ENCODE measurements around the gene ZNF407.

ZNF407 gene

DNA sequence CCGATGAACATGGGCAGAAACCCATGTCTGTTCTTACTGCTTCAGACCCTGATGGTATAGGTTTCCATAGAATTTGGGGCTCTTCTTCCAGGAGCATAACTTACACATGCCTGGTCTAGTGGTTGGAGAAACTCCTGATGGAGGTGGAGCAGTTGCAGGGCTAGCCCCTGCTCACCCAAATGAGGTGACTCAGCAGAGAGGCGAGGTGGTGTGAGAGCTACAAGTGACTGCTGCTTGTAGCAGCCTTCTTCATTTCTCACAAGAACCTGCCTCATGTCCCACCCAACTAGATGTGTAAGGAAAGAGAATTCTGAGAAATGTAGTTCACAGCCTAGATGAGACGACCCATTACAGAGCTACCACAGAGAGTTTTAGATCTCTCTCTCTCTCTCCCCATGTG lies 105.3 kb downstream of the ZNF407 start:
- H3K27ac ChIP-seq (ENCODE audit: extremely low read depth, low read depth, low read length): no peak overlapping the region
- POLR2A ChIA-PET: no interaction called here
- CTCF ChIA-PET: no interaction called here
- 0 out of 2 replicates have a peak, but pooled peaks cover 5% of the 10 kb centered on the region for H3K4me1 ChIP-seq (ENCODE audit: control insufficient read depth, insufficient read depth, low read length)
- H3K4me3 ChIP-seq (ENCODE audit: low read depth, low read length): no peak overlapping the region
- TF ChIP-seq, protein P1, sequence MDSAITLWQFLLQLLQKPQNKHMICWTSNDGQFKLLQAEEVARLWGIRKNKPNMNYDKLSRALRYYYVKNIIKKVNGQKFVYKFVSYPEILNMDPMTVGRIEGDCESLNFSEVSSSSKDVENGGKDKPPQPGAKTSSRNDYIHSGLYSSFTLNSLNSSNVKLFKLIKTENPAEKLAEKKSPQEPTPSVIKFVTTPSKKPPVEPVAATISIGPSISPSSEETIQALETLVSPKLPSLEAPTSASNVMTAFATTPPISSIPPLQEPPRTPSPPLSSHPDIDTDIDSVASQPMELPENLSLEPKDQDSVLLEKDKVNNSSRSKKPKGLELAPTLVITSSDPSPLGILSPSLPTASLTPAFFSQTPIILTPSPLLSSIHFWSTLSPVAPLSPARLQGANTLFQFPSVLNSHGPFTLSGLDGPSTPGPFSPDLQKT (IDR thresholded peaks at IDR 0.05; ENCODE audit: borderline replicate concordance, low read depth, low read length): no peak
- TF ChIP-seq KLF1 (tag by site-specific recombination; IDR thresholded peaks at IDR 0.05) (no peak), GLI2 (tag by site-specific recombination; IDR thresholded peaks at IDR 0.05; ENCODE audit: borderline replicate concordance, low read depth) (no peak)
- TF ChIP-seq, protein P2, sequence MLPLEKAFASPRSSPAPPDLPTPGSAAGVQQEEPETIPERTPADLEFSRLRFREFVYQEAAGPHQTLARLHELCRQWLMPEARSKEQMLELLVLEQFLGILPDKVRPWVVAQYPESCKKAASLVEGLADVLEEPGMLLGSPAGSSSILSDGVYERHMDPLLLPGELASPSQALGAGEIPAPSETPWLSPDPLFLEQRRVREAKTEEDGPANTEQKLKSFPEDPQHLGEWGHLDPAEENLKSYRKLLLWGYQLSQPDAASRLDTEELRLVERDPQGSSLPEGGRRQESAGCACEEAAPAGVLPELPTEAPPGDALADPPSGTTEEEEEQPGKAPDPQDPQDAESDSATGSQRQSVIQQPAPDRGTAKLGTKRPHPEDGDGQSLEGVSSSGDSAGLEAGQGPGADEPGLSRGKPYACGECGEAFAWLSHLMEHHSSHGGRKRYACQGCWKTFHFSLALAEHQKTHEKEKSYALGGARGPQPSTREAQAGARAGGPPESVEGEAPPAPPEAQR (tag by site-specific recombination; IDR thresholded peaks at IDR 0.05): no peak
- TF ChIP-seq, protein P3, sequence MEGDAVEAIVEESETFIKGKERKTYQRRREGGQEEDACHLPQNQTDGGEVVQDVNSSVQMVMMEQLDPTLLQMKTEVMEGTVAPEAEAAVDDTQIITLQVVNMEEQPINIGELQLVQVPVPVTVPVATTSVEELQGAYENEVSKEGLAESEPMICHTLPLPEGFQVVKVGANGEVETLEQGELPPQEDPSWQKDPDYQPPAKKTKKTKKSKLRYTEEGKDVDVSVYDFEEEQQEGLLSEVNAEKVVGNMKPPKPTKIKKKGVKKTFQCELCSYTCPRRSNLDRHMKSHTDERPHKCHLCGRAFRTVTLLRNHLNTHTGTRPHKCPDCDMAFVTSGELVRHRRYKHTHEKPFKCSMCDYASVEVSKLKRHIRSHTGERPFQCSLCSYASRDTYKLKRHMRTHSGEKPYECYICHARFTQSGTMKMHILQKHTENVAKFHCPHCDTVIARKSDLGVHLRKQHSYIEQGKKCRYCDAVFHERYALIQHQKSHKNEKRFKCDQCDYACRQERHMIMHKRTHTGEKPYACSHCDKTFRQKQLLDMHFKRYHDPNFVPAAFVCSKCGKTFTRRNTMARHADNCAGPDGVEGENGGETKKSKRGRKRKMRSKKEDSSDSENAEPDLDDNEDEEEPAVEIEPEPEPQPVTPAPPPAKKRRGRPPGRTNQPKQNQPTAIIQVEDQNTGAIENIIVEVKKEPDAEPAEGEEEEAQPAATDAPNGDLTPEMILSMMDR (tag by site-specific recombination; IDR thresholded peaks at IDR 0.05): no peak
- H3K9me3 ChIP-seq (ENCODE audit: control insufficient read depth, insufficient read depth, low read depth, low read length): no peaks in the 10 kb centered on the region
- no peaks in the 10 kb centered on the region for H3K36me3 ChIP-seq (ENCODE audit: control insufficient read depth in 2 of 2, insufficient read depth in 1 of 2, low read length in 2 of 2)

DNA sequence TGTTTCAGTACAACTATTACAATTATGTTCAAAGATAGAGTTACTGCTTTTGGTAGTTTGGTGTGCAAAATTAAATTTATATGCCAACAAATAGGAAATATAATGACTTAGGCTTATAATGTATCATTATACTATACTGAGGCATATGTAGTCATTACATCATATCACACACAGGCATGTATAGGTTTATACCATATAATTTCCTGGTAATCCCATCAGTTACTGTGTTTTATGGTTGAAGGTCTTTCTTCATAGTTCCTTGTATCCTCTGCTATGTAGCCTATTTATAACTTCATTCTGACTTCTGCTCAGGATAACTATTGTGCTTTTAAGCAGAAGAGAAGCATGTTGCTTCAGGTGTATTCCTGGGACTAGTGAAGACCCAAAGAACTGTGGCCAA lies 110.5 kb downstream of the ZNF407 start:
- POLR2A ChIA-PET: no interaction called here
- CTCF ChIA-PET: no interaction called here

DNA sequence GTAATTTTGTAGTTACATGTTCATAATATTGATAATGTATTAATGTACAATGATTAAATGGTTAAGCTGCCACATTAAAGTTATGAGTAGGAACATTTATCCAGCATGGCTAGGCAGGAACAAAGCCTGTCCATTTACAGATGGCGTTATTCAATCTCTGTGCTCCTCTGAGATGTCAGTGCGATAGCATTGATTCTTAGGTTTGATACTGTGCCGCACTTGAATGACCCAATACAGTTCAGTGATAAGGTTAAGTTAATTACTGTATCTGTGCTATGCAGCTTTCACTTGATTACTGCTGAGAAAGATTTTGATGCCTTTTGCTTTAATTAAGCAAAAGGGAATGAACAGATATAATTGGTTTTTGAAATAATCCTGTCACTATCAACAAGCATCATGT lies 111.8 kb downstream of the ZNF407 start:
- no peak overlapping the region for H3K4me3 ChIP-seq (ENCODE audit: low read depth, low read length)
- no peaks in the 10 kb centered on the region for H3K4me1 ChIP-seq (ENCODE audit: control insufficient read depth, insufficient read depth, low read length)
- POLR2A ChIA-PET: no interaction called here
- CTCF ChIA-PET: no interaction called here
- no peaks in the 10 kb centered on the region for H3K36me3 ChIP-seq (ENCODE audit: control insufficient read depth in 2 of 2, insufficient read depth in 1 of 2, low read length in 2 of 2)
- H3K9me3 ChIP-seq (ENCODE audit: control insufficient read depth, insufficient read depth, low read depth, low read length): no peaks in the 10 kb centered on the region
- H3K27ac ChIP-seq (ENCODE audit: extremely low read depth, low read depth, low read length): no peak overlapping the region
- TF ChIP-seq ZNF621 (tag by site-specific recombination; IDR thresholded peaks at IDR 0.05): no peak
- TF ChIP-seq, protein P4, sequence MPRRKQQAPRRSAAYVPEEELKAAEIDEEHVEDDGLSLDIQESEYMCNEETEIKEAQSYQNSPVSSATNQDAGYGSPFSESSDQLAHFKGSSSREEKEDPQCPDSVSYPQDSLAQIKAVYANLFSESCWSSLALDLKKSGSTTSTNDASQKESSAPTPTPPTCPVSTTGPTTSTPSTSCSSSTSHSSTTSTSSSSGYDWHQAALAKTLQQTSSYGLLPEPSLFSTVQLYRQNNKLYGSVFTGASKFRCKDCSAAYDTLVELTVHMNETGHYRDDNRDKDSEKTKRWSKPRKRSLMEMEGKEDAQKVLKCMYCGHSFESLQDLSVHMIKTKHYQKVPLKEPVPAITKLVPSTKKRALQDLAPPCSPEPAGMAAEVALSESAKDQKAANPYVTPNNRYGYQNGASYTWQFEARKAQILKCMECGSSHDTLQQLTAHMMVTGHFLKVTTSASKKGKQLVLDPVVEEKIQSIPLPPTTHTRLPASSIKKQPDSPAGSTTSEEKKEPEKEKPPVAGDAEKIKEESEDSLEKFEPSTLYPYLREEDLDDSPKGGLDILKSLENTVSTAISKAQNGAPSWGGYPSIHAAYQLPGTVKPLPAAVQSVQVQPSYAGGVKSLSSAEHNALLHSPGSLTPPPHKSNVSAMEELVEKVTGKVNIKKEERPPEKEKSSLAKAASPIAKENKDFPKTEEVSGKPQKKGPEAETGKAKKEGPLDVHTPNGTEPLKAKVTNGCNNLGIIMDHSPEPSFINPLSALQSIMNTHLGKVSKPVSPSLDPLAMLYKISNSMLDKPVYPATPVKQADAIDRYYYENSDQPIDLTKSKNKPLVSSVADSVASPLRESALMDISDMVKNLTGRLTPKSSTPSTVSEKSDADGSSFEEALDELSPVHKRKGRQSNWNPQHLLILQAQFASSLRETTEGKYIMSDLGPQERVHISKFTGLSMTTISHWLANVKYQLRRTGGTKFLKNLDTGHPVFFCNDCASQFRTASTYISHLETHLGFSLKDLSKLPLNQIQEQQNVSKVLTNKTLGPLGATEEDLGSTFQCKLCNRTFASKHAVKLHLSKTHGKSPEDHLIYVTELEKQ (tag by site-specific recombination; IDR thresholded peaks at IDR 0.05; ENCODE audit: borderline replicate concordance): no peak
- TF ChIP-seq, protein P5, sequence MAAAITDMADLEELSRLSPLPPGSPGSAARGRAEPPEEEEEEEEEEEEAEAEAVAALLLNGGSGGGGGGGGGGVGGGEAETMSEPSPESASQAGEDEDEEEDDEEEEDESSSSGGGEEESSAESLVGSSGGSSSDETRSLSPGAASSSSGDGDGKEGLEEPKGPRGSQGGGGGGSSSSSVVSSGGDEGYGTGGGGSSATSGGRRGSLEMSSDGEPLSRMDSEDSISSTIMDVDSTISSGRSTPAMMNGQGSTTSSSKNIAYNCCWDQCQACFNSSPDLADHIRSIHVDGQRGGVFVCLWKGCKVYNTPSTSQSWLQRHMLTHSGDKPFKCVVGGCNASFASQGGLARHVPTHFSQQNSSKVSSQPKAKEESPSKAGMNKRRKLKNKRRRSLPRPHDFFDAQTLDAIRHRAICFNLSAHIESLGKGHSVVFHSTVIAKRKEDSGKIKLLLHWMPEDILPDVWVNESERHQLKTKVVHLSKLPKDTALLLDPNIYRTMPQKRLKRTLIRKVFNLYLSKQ (tag by site-specific recombination; IDR thresholded peaks at IDR 0.05; ENCODE audit: borderline replicate concordance): no peak
- no peak for TF ChIP-seq ZNF514 (tag by site-specific recombination; IDR thresholded peaks at IDR 0.05)
- no peak for TF ChIP-seq ZNF623 (tag by site-specific recombination; IDR thresholded peaks at IDR 0.05)
- TF ChIP-seq, protein P6, sequence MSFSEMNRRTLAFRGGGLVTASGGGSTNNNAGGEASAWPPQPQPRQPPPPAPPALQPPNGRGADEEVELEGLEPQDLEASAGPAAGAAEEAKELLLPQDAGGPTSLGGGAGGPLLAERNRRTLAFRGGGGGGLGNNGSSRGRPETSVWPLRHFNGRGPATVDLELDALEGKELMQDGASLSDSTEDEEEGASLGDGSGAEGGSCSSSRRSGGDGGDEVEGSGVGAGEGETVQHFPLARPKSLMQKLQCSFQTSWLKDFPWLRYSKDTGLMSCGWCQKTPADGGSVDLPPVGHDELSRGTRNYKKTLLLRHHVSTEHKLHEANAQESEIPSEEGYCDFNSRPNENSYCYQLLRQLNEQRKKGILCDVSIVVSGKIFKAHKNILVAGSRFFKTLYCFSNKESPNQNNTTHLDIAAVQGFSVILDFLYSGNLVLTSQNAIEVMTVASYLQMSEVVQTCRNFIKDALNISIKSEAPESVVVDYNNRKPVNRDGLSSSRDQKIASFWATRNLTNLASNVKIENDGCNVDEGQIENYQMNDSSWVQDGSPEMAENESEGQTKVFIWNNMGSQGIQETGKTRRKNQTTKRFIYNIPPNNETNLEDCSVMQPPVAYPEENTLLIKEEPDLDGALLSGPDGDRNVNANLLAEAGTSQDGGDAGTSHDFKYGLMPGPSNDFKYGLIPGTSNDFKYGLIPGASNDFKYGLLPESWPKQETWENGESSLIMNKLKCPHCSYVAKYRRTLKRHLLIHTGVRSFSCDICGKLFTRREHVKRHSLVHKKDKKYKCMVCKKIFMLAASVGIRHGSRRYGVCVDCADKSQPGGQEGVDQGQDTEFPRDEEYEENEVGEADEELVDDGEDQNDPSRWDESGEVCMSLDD (tag by site-specific recombination; IDR thresholded peaks at IDR 0.05): no peak
- TF ChIP-seq ZNF24 (tag by site-specific recombination; IDR thresholded peaks at IDR 0.05): no peak
- no peak for TF ChIP-seq ZNF391 (tag by site-specific recombination; IDR thresholded peaks at IDR 0.05; ENCODE audit: borderline replicate concordance, low read depth)
- TF ChIP-seq ZNF530 (tag by site-specific recombination; IDR thresholded peaks at IDR 0.05; ENCODE audit: low read depth): no peak
- TF ChIP-seq ZBTB7A (tag by site-specific recombination; IDR thresholded peaks at IDR 0.05; ENCODE audit: low read depth): no peak
- no peak for TF ChIP-seq REPIN1 (tag by site-specific recombination; IDR thresholded peaks at IDR 0.05; ENCODE audit: low read depth)

More for the DNA sequence above, 110.5 kb downstream of the ZNF407 start:
- Histone ChIP-seq H3K4me1 (ENCODE audit: control insufficient read depth, insufficient read depth, low read length) (no peaks in the 10 kb centered on the region), H3K4me3 (ENCODE audit: low read depth, low read length) (no peak overlapping the region), H3K9me3 (ENCODE audit: control insufficient read depth, insufficient read depth, low read depth, low read length) (no peaks in the 10 kb centered on the region), H3K36me3 (ENCODE audit: control insufficient read depth in 2 of 2, insufficient read depth in 1 of 2, low read length in 2 of 2) (no peaks in the 10 kb centered on the region), H3K27ac (ENCODE audit: extremely low read depth, low read depth, low read length) (no peak overlapping the region)
- TF ChIP-seq ZXDB (tag by site-specific recombination; IDR thresholded peaks at IDR 0.05) (no peak), GLIS2 (tag by site-specific recombination; IDR thresholded peaks at IDR 0.05) (no peak), KLF9 (tag by site-specific recombination; IDR thresholded peaks at IDR 0.05; ENCODE audit: low read depth) (no peak)

Measured in HEK293 (cell line).